HL-60 (cell line): ENCODE measurements around the gene SMAP1.

Source experiments
- POLR2AphosphoS5 ChIP-seq: IDR thresholded peaks from 2 replicates; pipeline ENCODE4 v1.6.1; 2012; ENCODE audit warnings: low read depth
- TF ChIP-seq, protein P1 (sequence below): IDR thresholded peaks from one replicate; pipeline ENCODE4 v1.5.1; 2011; ENCODE audit warnings: low read length, control low read depth, inconsistent platforms; ENCODE audit not compliant: insufficient read depth
- TF ChIP-seq, protein P2 (sequence below): IDR thresholded peaks from 2 replicates; pipeline ENCODE4 v1.6.1; 2012; ENCODE audit warnings: low read depth; ENCODE audit not compliant: insufficient replicate concordance

DNA sequence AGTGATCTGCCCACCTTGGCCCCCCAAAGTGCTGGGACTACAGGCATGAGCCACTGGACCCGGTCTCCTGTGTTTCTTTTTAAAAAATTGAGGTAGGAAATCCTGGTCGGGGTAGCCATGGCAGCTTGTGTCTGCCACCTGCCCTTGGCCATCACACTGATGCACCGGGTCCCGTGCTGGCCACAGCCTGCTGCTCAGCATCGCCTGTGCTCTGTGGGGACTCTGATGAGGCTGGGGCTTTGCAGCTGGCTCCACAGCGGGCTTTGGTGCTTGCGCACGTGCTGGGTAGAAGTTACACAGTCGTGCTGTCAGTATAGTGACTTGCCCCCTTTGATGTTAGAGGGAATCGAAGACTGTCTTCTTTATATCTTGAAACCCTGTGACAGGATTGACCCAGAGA is 66.7 kb downstream of the SMAP1 start:
- TF ChIP-seq, protein P1, sequence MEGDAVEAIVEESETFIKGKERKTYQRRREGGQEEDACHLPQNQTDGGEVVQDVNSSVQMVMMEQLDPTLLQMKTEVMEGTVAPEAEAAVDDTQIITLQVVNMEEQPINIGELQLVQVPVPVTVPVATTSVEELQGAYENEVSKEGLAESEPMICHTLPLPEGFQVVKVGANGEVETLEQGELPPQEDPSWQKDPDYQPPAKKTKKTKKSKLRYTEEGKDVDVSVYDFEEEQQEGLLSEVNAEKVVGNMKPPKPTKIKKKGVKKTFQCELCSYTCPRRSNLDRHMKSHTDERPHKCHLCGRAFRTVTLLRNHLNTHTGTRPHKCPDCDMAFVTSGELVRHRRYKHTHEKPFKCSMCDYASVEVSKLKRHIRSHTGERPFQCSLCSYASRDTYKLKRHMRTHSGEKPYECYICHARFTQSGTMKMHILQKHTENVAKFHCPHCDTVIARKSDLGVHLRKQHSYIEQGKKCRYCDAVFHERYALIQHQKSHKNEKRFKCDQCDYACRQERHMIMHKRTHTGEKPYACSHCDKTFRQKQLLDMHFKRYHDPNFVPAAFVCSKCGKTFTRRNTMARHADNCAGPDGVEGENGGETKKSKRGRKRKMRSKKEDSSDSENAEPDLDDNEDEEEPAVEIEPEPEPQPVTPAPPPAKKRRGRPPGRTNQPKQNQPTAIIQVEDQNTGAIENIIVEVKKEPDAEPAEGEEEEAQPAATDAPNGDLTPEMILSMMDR = no peak
- no peak for TF ChIP-seq POLR2AphosphoS5
- TF ChIP-seq, protein P2, sequence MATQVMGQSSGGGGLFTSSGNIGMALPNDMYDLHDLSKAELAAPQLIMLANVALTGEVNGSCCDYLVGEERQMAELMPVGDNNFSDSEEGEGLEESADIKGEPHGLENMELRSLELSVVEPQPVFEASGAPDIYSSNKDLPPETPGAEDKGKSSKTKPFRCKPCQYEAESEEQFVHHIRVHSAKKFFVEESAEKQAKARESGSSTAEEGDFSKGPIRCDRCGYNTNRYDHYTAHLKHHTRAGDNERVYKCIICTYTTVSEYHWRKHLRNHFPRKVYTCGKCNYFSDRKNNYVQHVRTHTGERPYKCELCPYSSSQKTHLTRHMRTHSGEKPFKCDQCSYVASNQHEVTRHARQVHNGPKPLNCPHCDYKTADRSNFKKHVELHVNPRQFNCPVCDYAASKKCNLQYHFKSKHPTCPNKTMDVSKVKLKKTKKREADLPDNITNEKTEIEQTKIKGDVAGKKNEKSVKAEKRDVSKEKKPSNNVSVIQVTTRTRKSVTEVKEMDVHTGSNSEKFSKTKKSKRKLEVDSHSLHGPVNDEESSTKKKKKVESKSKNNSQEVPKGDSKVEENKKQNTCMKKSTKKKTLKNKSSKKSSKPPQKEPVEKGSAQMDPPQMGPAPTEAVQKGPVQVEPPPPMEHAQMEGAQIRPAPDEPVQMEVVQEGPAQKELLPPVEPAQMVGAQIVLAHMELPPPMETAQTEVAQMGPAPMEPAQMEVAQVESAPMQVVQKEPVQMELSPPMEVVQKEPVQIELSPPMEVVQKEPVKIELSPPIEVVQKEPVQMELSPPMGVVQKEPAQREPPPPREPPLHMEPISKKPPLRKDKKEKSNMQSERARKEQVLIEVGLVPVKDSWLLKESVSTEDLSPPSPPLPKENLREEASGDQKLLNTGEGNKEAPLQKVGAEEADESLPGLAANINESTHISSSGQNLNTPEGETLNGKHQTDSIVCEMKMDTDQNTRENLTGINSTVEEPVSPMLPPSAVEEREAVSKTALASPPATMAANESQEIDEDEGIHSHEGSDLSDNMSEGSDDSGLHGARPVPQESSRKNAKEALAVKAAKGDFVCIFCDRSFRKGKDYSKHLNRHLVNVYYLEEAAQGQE = no peak
